WTC11 (cell line): Measurements from ENCODE around the gene WDR72.

Experiments used
- CREM ChIP-seq: sonication (generic); formaldehyde crosslinking; IDR thresholded peaks from 2 replicates; pipeline ENCODE4 v1.8.1; 2022; ENCODE audit warnings: mild to moderate bottlenecking, missing genetic modification reagents, moderate library complexity
- ESRRA ChIP-seq: sonication (generic); formaldehyde crosslinking; IDR thresholded peaks from 2 replicates; pipeline ENCODE4 v1.8.1; 2022; ENCODE audit warnings: mild to moderate bottlenecking, missing genetic modification reagents, borderline replicate concordance
- NR2C2 ChIP-seq: sonication (generic); formaldehyde crosslinking; IDR thresholded peaks from 2 replicates; pipeline ENCODE4 v1.8.0; 2022; ENCODE audit warnings: mild to moderate bottlenecking, missing genetic modification reagents
- SP1 ChIP-seq: sonication (generic); formaldehyde crosslinking; conservative IDR thresholded peaks from 2 replicates; pipeline ENCODE4 v1.8.1; 2022; ENCODE audit warnings: missing genetic modification reagents
- TCF7 ChIP-seq: sonication (generic); formaldehyde crosslinking; IDR thresholded peaks from 2 replicates; pipeline ENCODE4 v1.8.0; 2022; ENCODE audit warnings: mild to moderate bottlenecking, low read depth, missing genetic modification reagents, moderate library complexity
- ZNF121 ChIP-seq: sonication (generic); formaldehyde crosslinking; IDR thresholded peaks from 2 replicates; pipeline ENCODE4 v1.8.0; 2023; ENCODE audit warnings: missing genetic modification reagents
- ZNF138 ChIP-seq: sonication (generic); formaldehyde crosslinking; conservative IDR thresholded peaks from 2 replicates; pipeline ENCODE4 v1.8.1; 2022; ENCODE audit warnings: mild to moderate bottlenecking, moderate library complexity, missing genetic modification reagents
- TF ChIP-seq, protein P1 (sequence below): fragments of 200-600 bp; IDR thresholded peaks from 2 replicates; pipeline ENCODE4 v1.8.0; 2022; ENCODE audit warnings: antibody characterized with exemption
- TF ChIP-seq, protein P2 (sequence below): sonication (generic); formaldehyde crosslinking; IDR thresholded peaks from 2 replicates; pipeline ENCODE4 v1.8.1; 2023; ENCODE audit warnings: mild to moderate bottlenecking, missing genetic modification reagents, moderate library complexity

DNA sequence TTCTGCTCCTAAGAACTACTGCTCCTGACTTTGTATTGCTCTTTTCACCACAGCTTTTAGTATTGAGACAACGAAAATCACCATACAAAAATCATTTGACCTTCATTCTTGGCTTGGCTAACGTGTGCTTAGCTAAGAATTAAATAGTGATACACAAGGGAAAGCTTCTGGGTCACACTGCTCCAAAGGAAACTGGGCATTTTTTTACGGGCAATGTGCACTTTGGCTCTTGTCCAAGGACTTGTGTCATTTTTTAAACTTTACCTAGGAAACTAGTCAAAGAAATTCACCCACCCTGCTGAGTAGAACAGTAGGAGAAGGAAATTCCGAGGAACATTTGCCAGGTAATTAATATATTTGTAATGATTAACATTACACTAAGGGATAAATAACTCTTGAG, 19.8 kb downstream of the WDR72 start:
- TF ChIP-seq NR2C2 (CRISPR knock-in tag) (no peak), CREM (CRISPR knock-in tag) (no peak), SP1 (CRISPR knock-in tag) (no peak), ZNF138 (no peak), ZNF121 (no peak), ESRRA (CRISPR knock-in tag) (no peak), TCF7 (no peak)
- TF ChIP-seq, protein P1, sequence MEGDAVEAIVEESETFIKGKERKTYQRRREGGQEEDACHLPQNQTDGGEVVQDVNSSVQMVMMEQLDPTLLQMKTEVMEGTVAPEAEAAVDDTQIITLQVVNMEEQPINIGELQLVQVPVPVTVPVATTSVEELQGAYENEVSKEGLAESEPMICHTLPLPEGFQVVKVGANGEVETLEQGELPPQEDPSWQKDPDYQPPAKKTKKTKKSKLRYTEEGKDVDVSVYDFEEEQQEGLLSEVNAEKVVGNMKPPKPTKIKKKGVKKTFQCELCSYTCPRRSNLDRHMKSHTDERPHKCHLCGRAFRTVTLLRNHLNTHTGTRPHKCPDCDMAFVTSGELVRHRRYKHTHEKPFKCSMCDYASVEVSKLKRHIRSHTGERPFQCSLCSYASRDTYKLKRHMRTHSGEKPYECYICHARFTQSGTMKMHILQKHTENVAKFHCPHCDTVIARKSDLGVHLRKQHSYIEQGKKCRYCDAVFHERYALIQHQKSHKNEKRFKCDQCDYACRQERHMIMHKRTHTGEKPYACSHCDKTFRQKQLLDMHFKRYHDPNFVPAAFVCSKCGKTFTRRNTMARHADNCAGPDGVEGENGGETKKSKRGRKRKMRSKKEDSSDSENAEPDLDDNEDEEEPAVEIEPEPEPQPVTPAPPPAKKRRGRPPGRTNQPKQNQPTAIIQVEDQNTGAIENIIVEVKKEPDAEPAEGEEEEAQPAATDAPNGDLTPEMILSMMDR = no peak
- TF ChIP-seq, protein P2, sequence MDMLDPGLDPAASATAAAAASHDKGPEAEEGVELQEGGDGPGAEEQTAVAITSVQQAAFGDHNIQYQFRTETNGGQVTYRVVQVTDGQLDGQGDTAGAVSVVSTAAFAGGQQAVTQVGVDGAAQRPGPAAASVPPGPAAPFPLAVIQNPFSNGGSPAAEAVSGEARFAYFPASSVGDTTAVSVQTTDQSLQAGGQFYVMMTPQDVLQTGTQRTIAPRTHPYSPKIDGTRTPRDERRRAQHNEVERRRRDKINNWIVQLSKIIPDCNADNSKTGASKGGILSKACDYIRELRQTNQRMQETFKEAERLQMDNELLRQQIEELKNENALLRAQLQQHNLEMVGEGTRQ (CRISPR knock-in tag) = no peak
